SJCRH30 (cell line): ENCODE measurements around the gene SCARB1. TPM values are rescaled to one million over a fixed set of nuclear protein-coding genes. Genes with fewer than 3 reads are reported as not detected.

Experiments
- DNase-seq, 2 experiments: peaks; one replicate each; pipeline ENCODE4 v3.0.0-alpha.2; 2015 to 2020
- H3K27ac ChIP-seq: fragments of 250-450 bp; sonication (Bioruptor Pico); 2 replicates; pipeline ENCODE4 v1.5.1; 2020; ENCODE audit warnings: mild to moderate bottlenecking, moderate library complexity
- H3K27me3 ChIP-seq: fragments of 250-450 bp; sonication (Bioruptor Pico); 2 replicates; pipeline ENCODE4 v1.5.1; 2020; ENCODE audit warnings: mild to moderate bottlenecking, moderate library complexity
- H3K36me3 ChIP-seq: fragments of 250-450 bp; sonication (Bioruptor Pico); 2 replicates; pipeline ENCODE4 v1.5.1; 2020; ENCODE audit warnings: mild to moderate bottlenecking, moderate library complexity
- H3K4me1 ChIP-seq: fragments of 250-450 bp; sonication (Bioruptor Pico); 2 replicates; pipeline ENCODE4 v1.5.1; 2020; ENCODE audit warnings: mild to moderate bottlenecking, moderate library complexity
- H3K4me3 ChIP-seq: fragments of 250-450 bp; sonication (Bioruptor Pico); 2 replicates; pipeline ENCODE4 v1.5.1; 2020; ENCODE audit warnings: mild to moderate bottlenecking, moderate library complexity
- H3K9me3 ChIP-seq: fragments of 250-450 bp; sonication (Bioruptor Pico); replicated peaks from 2 replicates; pipeline ENCODE4 v1.5.1; 2020; ENCODE audit warnings: mild to moderate bottlenecking, moderate library complexity
- total RNA-seq: library from RNA; depleted of rRNA; stranded (reverse); fragments of >200 nt; shearing (Covaris generic); gene quantifications from 2 replicates; pipeline ENCODE4 v1.2.3, GENCODE V29; 2014

SCARB1 gene
- total RNA-seq, 1 experiment from 2014 or later, result 36.1 TPM

DNA sequence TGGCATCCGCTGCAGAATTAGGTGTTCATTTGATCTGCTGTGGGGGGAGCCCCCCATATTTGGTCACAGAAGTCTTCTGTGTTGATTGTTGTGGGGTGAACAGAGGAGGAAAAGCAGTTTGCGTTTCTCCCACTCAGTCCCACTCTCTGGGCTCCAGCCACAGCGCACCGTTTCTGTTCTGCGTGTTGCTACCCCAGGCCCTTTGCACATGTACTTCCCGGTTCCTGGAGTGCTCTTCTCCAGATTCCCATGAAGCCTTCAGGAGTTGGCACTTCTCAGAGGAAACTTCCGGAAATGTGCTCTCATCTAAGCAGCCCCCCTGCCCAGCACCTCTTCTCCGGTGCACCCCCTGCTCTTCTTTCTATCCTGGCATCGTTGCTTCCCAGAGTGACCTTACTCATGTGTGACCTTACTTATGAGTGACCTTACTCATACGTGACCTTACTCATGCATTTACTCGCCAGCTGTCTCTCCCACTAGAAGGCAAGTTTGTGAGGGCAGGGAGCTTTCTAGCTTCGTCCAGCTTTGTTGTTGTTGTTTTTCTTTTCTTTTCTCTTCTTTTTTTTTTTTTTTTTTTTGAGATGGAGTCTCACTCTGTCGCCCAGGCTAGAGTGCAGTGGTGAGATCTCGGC lies 93.7 kb downstream of the SCARB1 start:
- H3K27ac ChIP-seq, result no peak overlapping the region
- no peak for DNase-seq
- no peaks in the 10 kb centered on the region for H3K27me3 ChIP-seq
- H3K36me3 ChIP-seq, result no peaks in the 10 kb centered on the region
- H3K9me3 ChIP-seq, result no peaks in the 10 kb centered on the region
- H3K4me3 ChIP-seq, result no peak overlapping the region
- H3K4me1 ChIP-seq, result peaks cover 29% of the 10 kb centered on the region

DNA sequence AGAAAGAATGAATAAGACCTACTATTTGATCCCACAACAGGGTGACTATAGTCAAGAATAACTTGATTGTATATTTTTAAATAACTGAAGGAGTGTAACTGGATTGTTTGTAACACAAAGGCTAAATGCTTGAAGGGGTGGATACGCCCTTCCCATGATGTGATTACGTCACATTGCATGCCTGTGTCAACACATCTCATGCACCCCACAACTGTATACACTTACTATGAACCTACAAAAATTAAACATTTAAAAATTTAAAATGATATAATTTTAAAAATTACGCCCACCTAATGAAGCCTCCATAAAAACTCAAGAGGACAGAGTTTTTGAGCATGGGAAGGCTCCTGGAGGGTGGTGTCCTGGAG lies 94.5 kb downstream of the SCARB1 start:
- peaks cover 34% of the 10 kb centered on the region for H3K4me1 ChIP-seq
- H3K9me3 ChIP-seq, result no peaks in the 10 kb centered on the region
- no peaks in the 10 kb centered on the region for H3K36me3 ChIP-seq
- no peaks in the 10 kb centered on the region for H3K27me3 ChIP-seq
- no peak overlapping the region for H3K4me3 ChIP-seq
- H3K27ac ChIP-seq, result no peak overlapping the region; the same call in 1 of the 2 replicates
- DNase-seq, result no peak

DNA sequence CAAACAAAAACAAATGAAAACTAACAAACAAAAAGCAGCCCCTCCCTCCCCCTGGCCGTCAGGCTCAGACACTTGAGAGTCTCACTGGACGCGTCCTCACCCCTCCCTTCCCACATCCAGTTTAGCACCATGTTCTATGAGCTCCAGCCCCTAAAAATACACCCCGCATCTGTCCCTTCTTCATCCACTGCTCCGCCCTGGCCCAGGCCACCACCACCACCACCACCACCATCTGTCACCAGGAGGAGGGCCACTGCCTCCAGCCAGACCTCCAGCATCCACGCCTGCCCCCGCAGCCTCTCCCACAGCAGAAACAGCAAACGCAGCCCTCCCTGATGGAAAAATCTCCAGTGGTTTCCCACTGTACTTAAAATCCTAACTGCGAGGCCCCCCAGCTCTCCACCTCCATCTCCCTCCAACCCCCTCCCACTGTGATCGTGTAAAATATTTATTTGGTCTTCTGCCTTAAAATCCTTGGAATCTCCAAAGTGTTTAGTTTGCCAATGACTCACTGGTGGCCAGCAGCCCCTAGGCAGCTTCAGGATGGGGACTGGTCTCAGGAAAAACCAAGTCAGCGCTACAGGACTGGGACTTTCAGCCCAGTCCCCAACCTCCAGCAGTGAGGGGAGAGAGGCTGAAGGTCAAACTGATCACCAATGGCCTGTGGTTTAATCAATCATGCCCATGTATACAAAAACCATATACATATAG lies 95.1 kb downstream of the SCARB1 start:
- no peak overlapping the region; the same call in 1 of the 2 replicates for H3K27ac ChIP-seq
- no peaks in the 10 kb centered on the region for H3K27me3 ChIP-seq
- H3K9me3 ChIP-seq, result 0 out of 2 replicates have a peak, but pooled peaks cover 4% of the 10 kb centered on the region
- H3K36me3 ChIP-seq, result no peaks in the 10 kb centered on the region
- H3K4me3 ChIP-seq, result no peak overlapping the region
- DNase-seq, result peak; percentile 55 to 57
- peaks cover 35% of the 10 kb centered on the region for H3K4me1 ChIP-seq

DNA sequence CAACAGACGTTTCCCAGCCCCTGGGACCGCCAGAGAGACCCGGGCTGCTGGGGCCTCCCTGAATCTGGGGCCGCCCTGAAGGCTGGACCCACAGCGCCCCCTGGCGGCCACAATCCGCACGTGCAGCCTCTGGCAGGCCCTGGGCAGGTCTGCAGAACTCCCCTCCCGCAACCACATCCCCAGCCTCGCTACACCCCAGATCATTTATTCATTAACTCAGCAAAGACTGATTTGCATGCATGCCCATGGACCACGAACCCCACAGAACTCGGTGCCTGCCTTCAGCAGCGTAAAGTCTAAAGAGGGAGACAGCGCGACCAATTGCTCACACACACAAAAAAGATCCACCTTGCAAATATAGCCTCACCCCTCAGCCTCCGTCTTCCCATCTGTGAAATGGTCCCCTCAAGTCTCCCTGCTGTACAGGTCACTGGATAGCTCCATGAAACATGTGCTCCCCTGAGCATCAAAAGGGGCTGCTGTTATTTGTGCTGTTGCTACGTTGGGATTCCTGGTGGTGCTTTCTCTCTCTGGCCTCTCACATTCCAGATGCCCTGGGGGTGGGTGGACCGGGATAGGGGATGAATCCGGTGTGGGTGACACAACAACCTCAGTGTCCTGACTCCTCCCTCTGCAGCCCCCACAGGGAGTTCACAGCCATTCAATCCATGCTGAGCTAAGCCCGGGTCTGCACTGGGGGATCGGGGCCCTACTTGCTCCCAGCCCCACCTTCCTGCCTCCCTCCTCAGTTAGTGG lies 96.4 kb downstream of the SCARB1 start:
- no peak overlapping the region for H3K27ac ChIP-seq
- H3K4me3 ChIP-seq, result no peak overlapping the region
- peaks cover 36% of the 10 kb centered on the region for H3K4me1 ChIP-seq
- 0 out of 2 replicates have a peak, but pooled peaks cover 4% of the 10 kb centered on the region for H3K9me3 ChIP-seq
- peak; percentile 82 to 91 for DNase-seq
- H3K27me3 ChIP-seq, result no peaks in the 10 kb centered on the region
- H3K36me3 ChIP-seq, result no peaks in the 10 kb centered on the region

DNA sequence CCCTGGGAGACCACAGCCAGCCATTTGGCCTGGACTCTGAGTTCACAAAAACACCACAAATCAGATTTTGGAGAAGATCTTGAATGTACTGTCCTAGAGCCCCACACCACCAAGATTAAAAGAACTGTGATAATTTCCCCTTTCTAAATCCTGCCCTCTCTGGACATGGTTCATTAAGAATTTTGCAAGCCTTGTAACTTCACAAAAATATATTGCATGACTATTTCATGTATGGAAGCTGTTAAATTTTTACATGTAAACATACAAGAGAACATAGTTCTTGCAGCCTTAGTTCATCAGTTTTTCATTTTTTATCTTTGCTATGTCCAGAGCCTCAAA lies 97.0 kb downstream of the SCARB1 start:
- DNase-seq, result no peak
- H3K36me3 ChIP-seq, result no peaks in the 10 kb centered on the region
- H3K27me3 ChIP-seq, result no peaks in the 10 kb centered on the region
- H3K4me1 ChIP-seq, result peaks cover 41% of the 10 kb centered on the region
- peak overlapping the region; percentile 68; the same call in 1 of the 2 replicates for H3K27ac ChIP-seq
- no peak overlapping the region for H3K4me3 ChIP-seq
- H3K9me3 ChIP-seq, result 0 out of 2 replicates have a peak, but pooled peaks cover 4% of the 10 kb centered on the region

DNA sequence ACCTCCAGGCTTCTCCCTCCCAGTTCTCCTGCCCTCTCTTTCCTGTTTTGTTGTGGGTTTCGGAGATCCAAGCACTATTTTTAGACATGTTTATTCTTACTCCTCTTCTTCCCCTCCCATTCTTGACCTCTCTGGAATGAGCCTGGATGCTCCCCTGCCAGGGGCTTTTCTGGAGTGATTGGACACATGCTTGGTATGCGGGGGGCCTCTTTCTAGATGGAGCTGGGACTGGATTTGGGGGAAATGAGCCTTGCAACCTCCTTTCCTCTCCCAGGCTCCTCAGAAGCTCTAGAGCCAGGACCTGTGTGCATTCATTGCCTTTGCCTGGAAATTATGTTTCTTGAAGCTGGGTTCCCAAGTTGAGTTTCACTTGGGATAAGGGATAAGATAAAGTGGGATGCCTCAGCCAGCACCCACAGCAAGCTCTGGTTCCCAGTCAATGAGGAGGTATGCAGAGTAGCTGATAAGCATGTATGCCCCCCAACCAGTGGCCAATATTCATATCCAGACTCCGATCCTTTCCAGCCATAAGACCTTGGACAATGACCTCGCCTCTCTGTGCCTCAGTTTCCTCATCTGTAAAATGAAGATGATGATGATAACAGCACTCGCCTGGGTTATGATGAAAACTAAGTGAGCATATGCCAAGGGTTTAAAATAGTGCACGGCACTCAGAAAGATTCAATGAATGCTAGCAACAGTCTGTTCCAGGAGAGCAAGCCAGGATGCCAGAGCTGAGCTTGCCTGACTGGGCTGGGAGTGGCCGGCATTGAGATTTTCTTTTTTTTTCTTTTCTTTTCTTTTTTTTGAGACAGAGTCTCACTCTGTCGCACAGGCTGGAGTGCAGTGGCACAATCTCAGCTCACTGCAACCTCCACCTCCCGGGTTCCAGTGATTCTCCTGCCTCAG lies 97.8 kb downstream of the SCARB1 start:
- Histone ChIP-seq H3K27me3 (no peaks in the 10 kb centered on the region), H3K4me3 (no peak overlapping the region), H3K4me1 (peaks cover 41% of the 10 kb centered on the region), H3K9me3 (0 out of 2 replicates have a peak, but pooled peaks cover 4% of the 10 kb centered on the region), H3K36me3 (no peaks in the 10 kb centered on the region), H3K27ac (peak overlapping the region; percentile 68)
- DNase-seq, result peak in 1 of 2 experiments; percentile 44

DNA sequence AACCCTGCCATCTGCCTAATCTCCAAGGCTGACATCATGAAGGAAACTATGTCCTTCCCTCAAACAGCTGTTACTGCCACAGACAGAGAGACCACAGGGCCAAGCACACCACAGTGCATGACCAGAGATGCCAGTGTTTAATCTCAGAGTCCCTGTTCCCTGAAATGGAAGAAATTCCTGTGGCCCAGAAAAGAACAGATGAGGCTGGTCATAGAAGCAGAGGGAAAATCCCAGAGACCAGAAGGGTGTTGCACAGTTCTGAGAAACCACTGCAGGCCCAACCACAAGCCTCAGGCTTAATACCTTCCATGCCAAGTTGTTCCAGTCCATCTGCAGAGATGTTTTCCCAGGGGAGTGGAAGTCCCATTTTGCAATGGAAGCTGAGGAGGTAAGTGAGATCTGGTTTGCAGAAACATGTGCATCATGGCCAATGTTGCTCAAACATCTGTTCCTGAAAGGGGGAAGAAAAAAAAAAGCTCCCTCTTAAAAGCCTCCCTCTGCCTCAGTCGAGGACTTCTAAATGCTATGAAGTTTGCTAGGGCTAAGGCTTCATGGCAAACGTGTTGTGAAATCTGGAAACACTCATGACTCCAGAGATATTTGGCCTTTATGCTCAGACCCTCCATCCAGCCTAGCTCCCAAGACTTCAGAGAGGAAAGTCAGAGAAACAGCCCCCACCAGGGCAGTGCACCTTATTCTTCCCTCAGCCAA lies 98.6 kb downstream of the SCARB1 start:
- Histone ChIP-seq H3K4me3 (no peak overlapping the region), H3K9me3 (0 out of 2 replicates have a peak, but pooled peaks cover 4% of the 10 kb centered on the region), H3K27me3 (no peaks in the 10 kb centered on the region), H3K4me1 (peaks cover 41% of the 10 kb centered on the region), H3K27ac (peak overlapping the region; percentile 68), H3K36me3 (no peaks in the 10 kb centered on the region)
- DNase-seq, result peak; percentile 93 to 99

DNA sequence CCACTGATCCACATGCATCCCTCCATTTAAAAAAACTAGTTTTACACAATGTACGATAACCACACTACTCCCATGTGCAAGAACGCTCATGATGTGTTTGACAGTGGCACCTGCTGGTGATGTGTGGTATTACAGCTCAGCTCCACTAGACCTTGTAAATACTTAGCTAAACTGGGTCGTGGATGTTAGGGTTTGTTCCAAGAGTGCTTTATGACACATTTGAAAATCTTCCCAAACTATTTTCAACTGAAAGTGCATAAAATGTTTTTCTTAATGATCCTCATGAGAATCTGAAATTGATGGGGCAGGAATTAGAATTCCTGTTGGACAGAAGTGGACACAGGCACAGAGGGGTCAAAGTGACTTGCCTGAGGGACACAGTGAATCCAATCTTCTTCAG lies 99.2 kb downstream of the SCARB1 start:
- H3K4me1 ChIP-seq, result peaks cover 41% of the 10 kb centered on the region
- peak; percentile 82 to 93 for DNase-seq
- H3K36me3 ChIP-seq, result no peaks in the 10 kb centered on the region
- no peaks in the 10 kb centered on the region for H3K27me3 ChIP-seq
- H3K4me3 ChIP-seq, result no peak overlapping the region
- H3K9me3 ChIP-seq, result 0 out of 2 replicates have a peak, but pooled peaks cover 4% of the 10 kb centered on the region
- peak overlapping the region; percentile 68 for H3K27ac ChIP-seq

DNA sequence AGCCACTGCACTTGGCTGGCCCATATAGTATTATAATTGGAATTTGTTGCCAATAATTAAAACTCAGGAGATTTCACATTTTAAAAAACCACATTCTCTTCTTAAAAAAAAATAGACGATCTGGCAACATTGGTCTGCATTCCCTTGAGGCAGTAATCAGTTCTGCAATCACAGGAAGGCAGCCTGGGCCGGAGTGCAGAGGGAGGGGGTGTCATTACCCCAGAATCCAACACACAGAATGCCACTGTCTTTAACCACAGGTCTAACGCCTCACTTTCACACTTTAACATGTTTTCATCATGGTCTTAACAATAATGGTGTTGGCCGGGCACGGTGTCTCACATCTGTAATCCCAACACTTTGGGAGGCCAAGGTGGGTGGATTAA lies 100.1 kb downstream of the SCARB1 start:
- Histone ChIP-seq H3K36me3 (no peaks in the 10 kb centered on the region), H3K4me1 (peaks cover 38% of the 10 kb centered on the region), H3K9me3 (0 out of 2 replicates have a peak, but pooled peaks cover 4% of the 10 kb centered on the region), H3K27me3 (no peaks in the 10 kb centered on the region), H3K4me3 (no peak overlapping the region), H3K27ac (no peak overlapping the region)
- no peak for DNase-seq

DNA sequence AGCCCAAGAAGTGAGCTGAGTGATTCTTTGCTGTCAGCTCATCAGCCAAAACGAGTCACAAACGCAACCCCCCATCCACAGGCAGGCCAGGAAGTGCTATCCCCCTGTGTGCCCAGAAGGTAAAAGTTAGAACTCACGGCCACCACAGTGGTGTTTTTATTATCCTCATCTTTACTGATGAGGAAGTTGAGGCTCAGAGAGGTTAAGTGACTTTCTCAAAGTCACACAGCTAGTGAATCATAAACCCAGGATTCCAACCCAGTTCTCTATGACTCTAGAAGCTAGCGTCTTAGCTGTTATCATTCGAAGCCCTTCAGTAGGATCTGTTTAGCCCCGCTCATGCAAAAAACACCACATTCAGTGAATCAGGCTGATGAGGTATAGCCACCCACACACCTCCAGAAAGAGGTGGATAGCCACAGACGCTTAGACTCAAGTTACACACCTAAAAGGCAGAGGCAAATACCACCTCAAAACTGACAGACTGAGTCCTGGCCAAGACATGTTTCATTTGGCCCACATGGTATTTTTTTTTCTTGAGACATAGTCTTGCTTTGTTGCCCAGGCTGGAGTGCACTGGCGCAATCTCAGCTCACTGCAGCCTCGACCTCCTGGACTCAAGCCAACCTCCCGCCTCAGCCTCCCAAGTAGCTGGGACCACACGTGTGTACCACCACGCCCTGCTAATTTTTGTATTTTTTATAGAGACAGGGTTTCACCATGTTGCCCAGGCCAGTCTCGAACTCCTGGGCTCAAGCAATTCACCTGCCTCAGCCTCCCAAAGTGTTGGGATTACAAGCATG lies 100.7 kb downstream of the SCARB1 start:
- Histone ChIP-seq H3K4me1 (peaks cover 38% of the 10 kb centered on the region), H3K27ac (no peak overlapping the region), H3K36me3 (no peaks in the 10 kb centered on the region), H3K4me3 (no peak overlapping the region), H3K9me3 (0 out of 2 replicates have a peak, but pooled peaks cover 4% of the 10 kb centered on the region), H3K27me3 (no peaks in the 10 kb centered on the region)
- DNase-seq, result no peak

DNA sequence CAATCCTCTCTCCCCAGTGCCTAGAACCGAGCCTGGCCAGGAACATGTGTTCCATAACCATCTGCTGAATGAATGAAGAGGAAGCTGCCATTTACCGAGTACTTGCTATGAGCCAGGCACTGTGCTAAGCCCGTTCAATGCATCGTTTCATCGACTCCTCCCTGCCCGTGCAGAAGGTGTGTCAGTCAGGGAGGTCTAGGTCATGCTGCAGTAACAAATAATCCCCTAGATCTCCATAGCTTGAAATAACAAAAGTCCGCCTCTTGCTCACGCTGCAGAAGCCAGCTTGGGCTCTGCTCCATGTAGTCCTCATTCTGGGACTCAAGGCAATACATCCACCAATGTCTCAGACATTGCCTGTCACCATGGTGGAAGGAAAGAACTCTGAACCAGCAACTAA lies 101.3 kb downstream of the SCARB1 start:
- peaks cover 38% of the 10 kb centered on the region for H3K4me1 ChIP-seq

DNA sequence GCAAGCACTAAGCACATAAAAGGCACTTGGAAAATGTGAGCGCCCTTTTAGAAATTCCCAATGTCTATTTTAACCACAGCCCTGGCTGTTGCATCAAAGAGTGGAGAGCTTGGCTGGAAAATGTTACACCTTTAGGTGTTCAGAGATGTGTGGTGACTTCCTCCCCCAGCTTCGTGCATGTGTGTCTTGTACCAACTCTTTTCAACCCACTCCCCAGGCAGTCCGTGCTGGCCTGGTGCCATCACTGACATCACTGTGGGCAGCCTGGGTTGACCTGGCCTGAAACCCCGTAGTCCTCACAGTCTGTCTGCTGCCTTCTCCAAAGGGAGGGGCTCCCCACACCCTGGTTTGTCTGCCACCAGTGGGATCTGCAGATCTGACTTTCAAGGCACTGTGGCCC lies 101.8 kb downstream of the SCARB1 start:
- DNase-seq, result peak; percentile 45 to 50
- H3K9me3 ChIP-seq, result 0 out of 2 replicates have a peak, but pooled peaks cover 4% of the 10 kb centered on the region
- no peak overlapping the region for H3K4me3 ChIP-seq
- H3K4me1 ChIP-seq, result peaks cover 38% of the 10 kb centered on the region
- H3K27me3 ChIP-seq, result no peaks in the 10 kb centered on the region
- no peaks in the 10 kb centered on the region for H3K36me3 ChIP-seq
- H3K27ac ChIP-seq, result no peak overlapping the region

More for the DNA sequence above, 101.3 kb downstream of the SCARB1 start:
- no peaks in the 10 kb centered on the region for H3K27me3 ChIP-seq
- no peak for DNase-seq
- no peaks in the 10 kb centered on the region for H3K36me3 ChIP-seq
- no peak overlapping the region for H3K4me3 ChIP-seq
- H3K27ac ChIP-seq, result no peak overlapping the region
- H3K9me3 ChIP-seq, result 0 out of 2 replicates have a peak, but pooled peaks cover 4% of the 10 kb centered on the region

DNA sequence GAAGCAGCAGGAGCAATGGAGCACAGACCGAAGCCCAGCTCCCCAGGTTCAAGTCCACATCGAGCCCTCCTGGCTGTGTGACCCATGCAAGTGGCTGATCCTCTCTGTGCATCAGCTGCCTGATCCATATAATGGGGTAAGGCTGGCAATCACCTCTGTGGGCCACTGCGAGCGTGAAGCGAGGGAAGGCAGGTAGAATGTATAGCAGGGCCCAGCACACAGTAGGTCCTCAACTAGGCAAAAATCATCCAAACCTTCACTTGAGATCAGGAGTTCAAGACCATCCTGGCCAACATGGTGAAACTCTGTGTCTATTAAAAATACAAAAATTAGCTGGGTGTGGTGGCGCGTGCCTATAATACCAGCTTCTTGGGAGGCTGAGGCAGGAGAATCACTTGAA lies 102.6 kb downstream of the SCARB1 start:
- H3K27me3 ChIP-seq, result no peaks in the 10 kb centered on the region
- H3K9me3 ChIP-seq, result 0 out of 2 replicates have a peak, but pooled peaks cover 4% of the 10 kb centered on the region
- peaks cover 30% of the 10 kb centered on the region for H3K4me1 ChIP-seq
- no peak for DNase-seq
- H3K36me3 ChIP-seq, result no peaks in the 10 kb centered on the region
- H3K27ac ChIP-seq, result no peak overlapping the region
- no peak overlapping the region for H3K4me3 ChIP-seq
